ENCODE data around the gene MYT1.

DNA sequence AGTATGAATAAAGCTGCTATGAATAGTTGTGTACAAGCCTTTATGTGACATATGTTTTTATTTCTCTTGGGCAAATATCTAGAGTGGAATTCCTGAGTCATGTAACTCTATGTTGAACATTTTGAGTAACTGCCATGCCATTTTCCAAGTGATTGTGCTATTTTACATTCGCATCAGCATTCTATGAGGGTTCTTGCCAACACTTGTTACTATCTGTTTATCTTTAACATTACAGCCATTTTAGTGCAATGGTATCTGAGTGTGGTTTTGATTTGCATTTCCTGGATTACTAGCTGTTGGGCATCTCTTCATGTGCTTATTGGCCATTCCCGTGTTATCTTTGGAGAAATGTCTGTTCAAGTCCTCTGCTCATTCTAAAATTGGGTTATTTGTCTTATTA is 19.1 kb downstream of the MYT1 start:
- TF ChIP-seq JUN (IDR thresholded peaks at IDR 0.05; ENCODE audit: low read depth, low read length) (no peak), POLR2AphosphoS5 (IDR thresholded peaks at IDR 0.05; ENCODE audit: low read depth, low read length) (no peak), CEBPB (IDR thresholded peaks at IDR 0.05; ENCODE audit: low read depth, low read length) (no peak), RAD21 (IDR thresholded peaks at IDR 0.05 in 1 of 2, conservative IDR thresholded peaks at IDR 0.05 in 1 of 2; ENCODE audit: low read depth in 2 of 2, low read length in 2 of 2) (no peak), CBX5 (IDR thresholded peaks at IDR 0.05; ENCODE audit: low read depth, low read length) (no peak), TBP (IDR thresholded peaks at IDR 0.05; ENCODE audit: low read depth, low read length) (no peak)

Data from H1 (cell line).